Measurements from ENCODE around the gene CHRNB2.

GRCh38 chr1:154594811-154595210 is 27.2 kb downstream of the CHRNB2 start:
- TF ChIP-seq CEBPB (IDR thresholded peaks at IDR 0.05) (no peak), MAX (IDR thresholded peaks at IDR 0.05) (no peak)

All from Ishikawa (cell line).